Umbilical cord (tissue), 2 donors: ENCODE measurements around the gene TFAP2D. TPM values are rescaled to one million over a fixed set of nuclear protein-coding genes. Genes with fewer than 3 reads are reported as not detected.

ENCODE experiments used
- DNase-seq: peaks from one replicate; pipeline ENCODE4 v3.0.0-alpha.2; 2015; ENCODE audit warnings: low spot score
- total RNA-seq: library from RNA; depleted of rRNA; stranded (reverse); fragments of >200 nt; gene quantifications from one replicate; pipeline ENCODE4 v1.2.3, GENCODE V29; 2014; ENCODE audit warnings: low replicate concordance; ENCODE audit not compliant: insufficient read depth

The TFAP2D gene
- total RNA-seq, 1 donor from 2014 or later: not detected

GRCh38 chr6:50818673-50819072 is 105.3 kb downstream of the TFAP2D start, which contains the start of gene TFAP2B:
TFAP2B (plus strand) TSS chr6:50818871; CDS start chr6:50818892, 21 bp downstream.
- DNase-seq: no peak

DNA sequence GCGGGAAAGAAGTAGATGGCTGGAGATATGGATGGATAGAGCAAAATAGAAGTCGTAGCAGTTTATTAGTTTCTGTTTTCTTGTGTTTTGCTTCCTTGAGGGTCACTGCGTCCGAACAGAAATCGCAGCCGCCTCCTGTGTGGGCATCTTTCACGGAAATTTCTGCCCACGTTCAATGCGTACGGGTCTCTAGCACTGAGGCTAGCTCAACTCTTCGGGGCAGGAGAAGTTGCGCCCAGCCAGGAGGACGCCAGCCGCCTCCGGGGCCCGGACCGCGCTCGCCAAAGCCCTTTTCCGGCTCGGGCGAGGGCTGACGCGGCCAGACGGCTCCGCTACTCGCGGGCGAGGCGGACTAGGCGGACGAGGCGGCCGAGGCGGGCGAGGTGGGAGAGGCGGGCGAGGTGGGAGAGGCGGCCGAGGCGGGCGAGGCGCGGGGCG is 106.2 kb downstream of the TFAP2D start:
- no peak for DNase-seq

- DNase-seq: no peak
These were observed 106.9 kb downstream of the TFAP2D start for GRCh38 chr6:50819904-50820868.

- DNase-seq: peak; percentile 57
These were observed 107.5 kb downstream of the TFAP2D start for GRCh38 chr6:50820869-50821264.

GRCh38 chr6:50821441-50822077 is 108.2 kb downstream of the TFAP2D start:
- no peak for DNase-seq

DNA sequence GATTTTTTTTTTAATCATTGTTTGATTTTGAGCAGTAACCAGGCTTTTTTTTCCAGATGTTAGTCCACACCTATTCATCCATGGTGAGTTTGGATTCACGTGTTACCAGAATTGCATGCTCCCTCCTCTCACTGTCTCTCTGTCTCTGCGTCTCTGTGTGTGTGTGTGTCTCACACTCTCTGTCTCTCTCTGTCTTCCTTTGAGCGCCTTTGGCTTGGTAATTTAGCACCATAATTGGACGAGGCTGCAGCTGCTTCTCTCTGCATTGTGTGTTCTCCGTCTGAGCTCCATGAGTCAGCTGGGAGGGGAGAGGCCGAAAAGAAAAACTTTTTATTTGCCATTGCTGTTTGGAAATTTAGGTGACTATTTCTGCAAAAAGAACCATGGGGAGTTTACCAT is 108.8 kb downstream of the TFAP2D start:
- no peak for DNase-seq

Other genes with a start within 250 kb of the TFAP2D start
- 1.4 TPM for gene TFAP2B, start 105.3 kb downstream of the TFAP2D start, total RNA-seq